GM21367 (cell line): ENCODE measurements around the gene PHF12.

Source experiments
- ATAC-seq: cut with Tn5 transposase; IDR thresholded peaks from one replicate; pipeline ENCODE4 v1.9.1; 2021; ENCODE audit not compliant: unreplicated experiment

PHF12 gene

GRCh38 chr17:28951428-28951990 lies at the start of gene PHF12:
TSS of gene PHF12 (minus strand) at chr17:28951518. CDS start at chr17:28950960, 558 bp downstream.
- peak; percentile 41 for ATAC-seq

- no peak for ATAC-seq
Observed at GRCh38 chr17:29000973-29001372, 49.7 kb upstream of the PHF12 start.

GRCh38 chr17:28999206-28999605 lies 47.9 kb upstream of the PHF12 start:
- no peak for ATAC-seq

- no peak for ATAC-seq
Observed at GRCh38 chr17:28997806-28998205, 46.5 kb upstream of the PHF12 start.

GRCh38 chr17:28996554-28997096 lies 45.3 kb upstream of the PHF12 start:
- no peak for ATAC-seq

- ATAC-seq: no peak
Observed at GRCh38 chr17:28993645-28994426, 42.5 kb upstream of the PHF12 start.

GRCh38 chr17:28992625-28993600 lies 41.6 kb upstream of the PHF12 start:
- no peak for ATAC-seq

- ATAC-seq: no peak
Observed at GRCh38 chr17:28992185-28992584, 40.9 kb upstream of the PHF12 start.

GRCh38 chr17:28991779-28992178 lies 40.5 kb upstream of the PHF12 start:
- no peak for ATAC-seq

- ATAC-seq: no peak
Observed at GRCh38 chr17:28989028-28989427, 37.7 kb upstream of the PHF12 start.

GRCh38 chr17:28988475-28988874 lies 37.2 kb upstream of the PHF12 start:
- no peak for ATAC-seq

- ATAC-seq: no peak
Observed at GRCh38 chr17:28986714-28987655, 35.7 kb upstream of the PHF12 start.

GRCh38 chr17:28985950-28986713 lies 34.8 kb upstream of the PHF12 start:
- no peak for ATAC-seq

- ATAC-seq: no peak
Observed at GRCh38 chr17:28983286-28984230, 32.2 kb upstream of the PHF12 start.

- no peak for ATAC-seq
Observed at GRCh38 chr17:28982131-28982793, 30.9 kb upstream of the PHF12 start.

GRCh38 chr17:28978356-28978964 lies 27.1 kb upstream of the PHF12 start:
- no peak for ATAC-seq

- no peak for ATAC-seq
Observed at GRCh38 chr17:28977659-28978355, 26.5 kb upstream of the PHF12 start.
